ENCODE data around the gene PHACTR2. TPM values are rescaled to one million over a fixed set of nuclear protein-coding genes. Genes with fewer than 3 reads are reported as not detected.
"Not testable (repeated sequence)": the region's sequence is repeated elsewhere in the genome, so short reads cannot be mapped to it uniquely, and the experiment has no call there.

Gene PHACTR2
- total and polyA plus RNA-seq, 4 donors = 4.0 to 23.8 (median 15.0) TPM

- TF ChIP-seq CTCF (IDR thresholded peaks at IDR 0.05; ENCODE audit: low read depth, low read length, missing input control) (no peak), MAX (IDR thresholded peaks at IDR 0.05) (no peak), HNF4G (IDR thresholded peaks at IDR 0.05) (no peak), NR2F2 (IDR thresholded peaks at IDR 0.05) (no peak)
Observed at GRCh38 chr6:143642403-143642802, 35.4 kb upstream of the PHACTR2 start (continued).

- Histone ChIP-seq H3K9me3 (ENCODE audit: control insufficient read depth in 4 of 4, low read length in 3 of 4) (no peaks in the 10 kb centered on the region), H3K4me3 (ENCODE audit: low read depth in 1 of 3, low read length in 3 of 3) (no peak overlapping the region), H3K36me3 (ENCODE audit: control insufficient read depth in 4 of 4, insufficient read depth in 3 of 4, low read depth in 1 of 4, low read length in 3 of 4) (no peaks in the 10 kb centered on the region), H3K27ac (ENCODE audit: low read depth in 1 of 2, low read length in 2 of 2) (no peak overlapping the region), H3K9ac (ENCODE audit: low read depth in 1 of 2, low read length in 2 of 2) (no peak overlapping the region), H3K27me3 (ENCODE audit: control insufficient read depth in 4 of 4, insufficient read depth in 4 of 4, low read length in 3 of 4) (no peaks in the 10 kb centered on the region), H3K4me1 (ENCODE audit: control insufficient read depth in 4 of 4, insufficient read depth in 4 of 4, low read length in 3 of 4) (no peaks in the 10 kb centered on the region)
- no peak for DNase-seq (ENCODE audit: low spot score)
- 80% methylated on average over 3 of the region's 3 CpGs for WGBS
- TF ChIP-seq ZBTB33 (IDR thresholded peaks at IDR 0.05) = no peak
- no peak for TF ChIP-seq NR2F2 (IDR thresholded peaks at IDR 0.05)
- TF ChIP-seq CTCF (IDR thresholded peaks at IDR 0.05; ENCODE audit: low read depth, low read length, missing input control) = no peak
Observed at GRCh38 chr6:143647191-143647590, 30.6 kb upstream of the PHACTR2 start.

GRCh38 chr6:143647732-143648131 is 30.0 kb upstream of the PHACTR2 start:
- 77% methylated on average over 6 of the region's 6 CpGs for WGBS
- no peak for TF ChIP-seq RAD21 (IDR thresholded peaks at IDR 0.05)
- TF ChIP-seq FOXA1 (IDR thresholded peaks at IDR 0.05) = no peak
- no peak for TF ChIP-seq GABPA (IDR thresholded peaks at IDR 0.05 in 1 of 2, conservative IDR thresholded peaks at IDR 0.05 in 1 of 2)
- no peak for TF ChIP-seq MAX (IDR thresholded peaks at IDR 0.05)
- no peak for TF ChIP-seq JUND (IDR thresholded peaks at IDR 0.05)
- no peak for TF ChIP-seq ZBTB33 (IDR thresholded peaks at IDR 0.05)
- TF ChIP-seq YY1 (IDR thresholded peaks at IDR 0.05) = no peak
- TF ChIP-seq SP1 (IDR thresholded peaks at IDR 0.05) = no peak
- TF ChIP-seq FOXA2 (IDR thresholded peaks at IDR 0.05) = no peak
- no peak for TF ChIP-seq RXRA (IDR thresholded peaks at IDR 0.05)
- TF ChIP-seq HNF4A (conservative IDR thresholded peaks at IDR 0.05) = no peak
- no peak overlapping the region for H3K9ac ChIP-seq (ENCODE audit: low read depth in 1 of 2, low read length in 2 of 2)

GRCh38 chr6:143649319-143649718 is 28.4 kb upstream of the PHACTR2 start:
- H3K9me3 ChIP-seq (ENCODE audit: control insufficient read depth in 4 of 4, low read length in 3 of 4); DNase-seq (ENCODE audit: low spot score); H3K4me1 ChIP-seq (ENCODE audit: control insufficient read depth in 4 of 4, insufficient read depth in 4 of 4, low read length in 3 of 4); H3K27me3 ChIP-seq (ENCODE audit: control insufficient read depth in 4 of 4, insufficient read depth in 4 of 4, low read length in 3 of 4); H3K27ac ChIP-seq (ENCODE audit: low read depth in 1 of 2, low read length in 2 of 2); H3K36me3 ChIP-seq (ENCODE audit: control insufficient read depth in 4 of 4, insufficient read depth in 3 of 4, low read depth in 1 of 4, low read length in 3 of 4); H3K9ac ChIP-seq (ENCODE audit: low read depth in 1 of 2, low read length in 2 of 2); H3K4me3 ChIP-seq (ENCODE audit: low read depth in 1 of 3, low read length in 3 of 3): not testable (repeated sequence)
- 95% methylated on average over 1 of the region's 1 CpG for whole genome bisulfite sequencing

More at GRCh38 chr6:143647732-143648131, 30.0 kb upstream of the PHACTR2 start:
- no peaks in the 10 kb centered on the region for H3K36me3 ChIP-seq (ENCODE audit: control insufficient read depth in 4 of 4, insufficient read depth in 3 of 4, low read depth in 1 of 4, low read length in 3 of 4)
- no peaks in the 10 kb centered on the region for H3K4me1 ChIP-seq (ENCODE audit: control insufficient read depth in 4 of 4, insufficient read depth in 4 of 4, low read length in 3 of 4)
- no peak for DNase-seq (ENCODE audit: low spot score)
- no peaks in the 10 kb centered on the region for H3K27me3 ChIP-seq (ENCODE audit: control insufficient read depth in 4 of 4, insufficient read depth in 4 of 4, low read length in 3 of 4)
- H3K4me3 ChIP-seq (ENCODE audit: low read depth in 1 of 3, low read length in 3 of 3) = no peak overlapping the region
- no peaks in the 10 kb centered on the region for H3K9me3 ChIP-seq (ENCODE audit: control insufficient read depth in 4 of 4, low read length in 3 of 4)
- H3K27ac ChIP-seq (ENCODE audit: low read depth in 1 of 2, low read length in 2 of 2) = no peak overlapping the region

- not testable (repeated sequence) for H3K27me3 ChIP-seq (ENCODE audit: control insufficient read depth in 4 of 4, insufficient read depth in 4 of 4, low read length in 3 of 4)
- 98% methylated on average over 4 of the region's 4 CpGs for WGBS
Observed at GRCh38 chr6:143651328-143651727, 26.4 kb upstream of the PHACTR2 start.

More at GRCh38 chr6:143651328-143651727, 26.4 kb upstream of the PHACTR2 start:
- H3K4me1 ChIP-seq (ENCODE audit: control insufficient read depth in 4 of 4, insufficient read depth in 4 of 4, low read length in 3 of 4); H3K9me3 ChIP-seq (ENCODE audit: control insufficient read depth in 4 of 4, low read length in 3 of 4); H3K36me3 ChIP-seq (ENCODE audit: control insufficient read depth in 4 of 4, insufficient read depth in 3 of 4, low read depth in 1 of 4, low read length in 3 of 4); DNase-seq (ENCODE audit: low spot score); H3K4me3 ChIP-seq (ENCODE audit: low read depth in 1 of 3, low read length in 3 of 3); H3K27ac ChIP-seq (ENCODE audit: low read depth in 1 of 2, low read length in 2 of 2); H3K9ac ChIP-seq (ENCODE audit: low read depth in 1 of 2, low read length in 2 of 2): not testable (repeated sequence)
